Liver (tissue), 9 donors: ENCODE measurements around the gene KRT33B. TPM values are rescaled to one million over a fixed set of nuclear protein-coding genes. Genes with fewer than 3 reads are reported as not detected.

Experiments
- DNase-seq: peaks from one replicate; pipeline ENCODE4 v3.0.0-alpha.2; 2017; ENCODE audit warnings: low spot score
- H3K27ac ChIP-seq, 2 donors: one replicate each; pipeline ENCODE4 v1.7.0; 2013; ENCODE audit warnings: inconsistent platforms in 2 of 2, low read length in 2 of 2, control low read depth in 1 of 2, low read depth in 1 of 2, mild to moderate bottlenecking in 1 of 2
- H3K27me3 ChIP-seq, 4 donors: one replicate each; pipeline versions ENCODE4 v1.6.1 to v1.7.0; 2013; ENCODE audit warnings: low read length in 3 of 4, inconsistent platforms in 1 of 4, mild to moderate bottlenecking in 1 of 4, moderate library complexity in 1 of 4; ENCODE audit not compliant: control insufficient read depth in 4 of 4, insufficient read depth in 4 of 4
- H3K36me3 ChIP-seq, 4 donors: one replicate each; pipeline versions ENCODE4 v1.6.1 to v1.7.0; 2013; ENCODE audit warnings: low read length in 3 of 4, mild to moderate bottlenecking in 3 of 4, low read depth in 1 of 4, moderate library complexity in 1 of 4; ENCODE audit not compliant: control insufficient read depth in 4 of 4, insufficient read depth in 3 of 4
- H3K4me1 ChIP-seq, 4 donors: one replicate each; pipeline versions ENCODE4 v1.6.1 to v1.7.0; 2013; ENCODE audit warnings: low read length in 3 of 4, mild to moderate bottlenecking in 3 of 4, moderate library complexity in 1 of 4; ENCODE audit not compliant: control insufficient read depth in 4 of 4, insufficient read depth in 4 of 4
- H3K4me3 ChIP-seq, 3 donors: one replicate each; pipeline versions ENCODE4 v1.6.1 to v1.7.0; 2013; ENCODE audit warnings: low read length in 3 of 3, control low read depth in 1 of 3, low read depth in 1 of 3, mild to moderate bottlenecking in 1 of 3
- H3K9ac ChIP-seq, 2 donors: one replicate each; pipeline ENCODE4 v1.7.0; 2013; ENCODE audit warnings: low read length in 2 of 2, mild to moderate bottlenecking in 2 of 2, moderate library complexity in 2 of 2, control low read depth in 1 of 2, low read depth in 1 of 2
- H3K9me3 ChIP-seq, 4 donors: one replicate each; pipeline versions ENCODE4 v1.6.1 to v1.7.0; 2013; ENCODE audit warnings: low read length in 3 of 4; ENCODE audit not compliant: control insufficient read depth in 4 of 4
- ATF3 ChIP-seq: IDR thresholded peaks from 2 replicates; pipeline ENCODE4 v1.6.1; 2016; ENCODE audit warnings: antibody characterized with exemption
- EGR1 ChIP-seq, 2 donors: IDR thresholded peaks; 2 replicates each; pipeline ENCODE4 v1.6.1; 2016 to 2018; ENCODE audit warnings: antibody characterized with exemption in 2 of 2, low read depth in 2 of 2
- FOXA1 ChIP-seq: IDR thresholded peaks from 2 replicates; pipeline ENCODE4 v1.6.1; 2016; ENCODE audit warnings: antibody characterized with exemption
- FOXA2 ChIP-seq: IDR thresholded peaks from 2 replicates; pipeline ENCODE4 v1.6.1; 2016; ENCODE audit warnings: antibody characterized with exemption
- GABPA ChIP-seq, 2 donors: IDR thresholded peaks in 1 of 2; conservative IDR thresholded peaks in 1 of 2; 2 replicates each; pipeline ENCODE4 v1.6.1; 2016; ENCODE audit warnings: antibody characterized with exemption in 2 of 2, mild to moderate bottlenecking in 1 of 2, moderate library complexity in 1 of 2
- HNF4A ChIP-seq, 2 donors: conservative IDR thresholded peaks; 2 replicates each; pipeline ENCODE4 v1.6.1; 2016; ENCODE audit warnings: antibody characterized with exemption in 2 of 2, mild to moderate bottlenecking in 2 of 2
- HNF4G ChIP-seq: IDR thresholded peaks from 2 replicates; pipeline ENCODE4 v1.6.1; 2016; ENCODE audit warnings: antibody characterized with exemption
- JUND ChIP-seq, 2 donors: IDR thresholded peaks; 2 replicates each; pipeline ENCODE4 v1.6.1; 2016; ENCODE audit warnings: antibody characterized with exemption in 2 of 2
- NR2F2 ChIP-seq: IDR thresholded peaks from 2 replicates; pipeline ENCODE4 v1.6.1; 2016; ENCODE audit warnings: antibody characterized with exemption
- RAD21 ChIP-seq, 2 donors: IDR thresholded peaks; 2 replicates each; pipeline ENCODE4 v1.6.1; 2016; ENCODE audit warnings: antibody characterized with exemption in 2 of 2, mild to moderate bottlenecking in 2 of 2
- SP1 ChIP-seq: IDR thresholded peaks from 2 replicates; pipeline ENCODE4 v1.6.1; 2018; ENCODE audit warnings: antibody characterized with exemption, mild to moderate bottlenecking
- TAF1 ChIP-seq: conservative IDR thresholded peaks from 2 replicates; pipeline ENCODE4 v1.6.1; 2016; ENCODE audit warnings: antibody characterized with exemption, mild to moderate bottlenecking
- YY1 ChIP-seq: IDR thresholded peaks from 2 replicates; pipeline ENCODE4 v1.6.1; 2016; ENCODE audit warnings: antibody characterized with exemption, mild to moderate bottlenecking
- ZBTB33 ChIP-seq: IDR thresholded peaks from 2 replicates; pipeline ENCODE4 v1.6.1; 2016; ENCODE audit warnings: antibody characterized with exemption
- WGBS: extraction: QIAGEN DNeasy Blood & Tissue Kit; methylation state at CpG from one replicate; pipeline ENCODE4 v1.1.7; 2013; 5-methylcytosine and 5-hydroxymethylcytosine counted together
- polyA plus RNA-seq, 2 donors: library from polyadenylated mRNA; stranded (reverse) in 1 of 2; unstranded in 1 of 2; fragments of 200-250 nt in 1 of 2; fragments of >200 nt in 1 of 2; fragmentation: Nextera tagmentation in 1 of 2; extraction: Ambion mirVana in 1 of 2; gene quantifications; one replicate each; pipeline versions ENCODE4 v1.2.1 to v1.2.3, GENCODE V29; 2013 to 2015
- total RNA-seq, 2 donors: library from RNA; depleted of rRNA; stranded (reverse); fragments of >200 nt; gene quantifications; one replicate each; pipeline ENCODE4 v1.2.3, GENCODE V29; 2014
- TF ChIP-seq, protein P1 (sequence below): fragments of 150-350 bp; IDR thresholded peaks from 2 replicates; pipeline ENCODE4 v1.5.1; 2017; ENCODE audit warnings: improper control_type of control experiment, low read depth, low read length; ENCODE audit not compliant: missing input control
- TF ChIP-seq, protein P2 (sequence below): IDR thresholded peaks from 2 replicates; pipeline ENCODE4 v1.6.1; 2016; ENCODE audit warnings: antibody characterized with exemption, mild to moderate bottlenecking
- TF ChIP-seq, protein P3 (sequence below): IDR thresholded peaks from 2 replicates; pipeline ENCODE4 v1.6.1; 2016; ENCODE audit warnings: antibody characterized with exemption
- donor health status: healthy.
- donor health status: healthy.
- donor health status: healthy.
- donor health status: healthy.
- donor health status: healthy.

Gene KRT33B
- total and polyA plus RNA-seq, 4 donors: not detected

- Histone ChIP-seq H3K4me3 (no peak overlapping the region), H3K27ac (no peak overlapping the region), H3K9me3 (peaks cover 0 to 6% (median 0%) of the 10 kb centered on the region in 4 donors), H3K36me3 (no peaks in the 10 kb centered on the region), H3K27me3 (peaks cover 0 to 3% (median 0%) of the 10 kb centered on the region in 4 donors), H3K4me1 (no peaks in the 10 kb centered on the region), H3K9ac (no peak overlapping the region)
- 83% methylated on average over 5 of the region's 5 CpGs for WGBS
- DNase-seq: no peak
- TF ChIP-seq FOXA2: no peak
- no peak for TF ChIP-seq JUND (IDR thresholded peaks at IDR 0.05)
- TF ChIP-seq HNF4A (conservative IDR thresholded peaks at IDR 0.05): no peak
- no peak for TF ChIP-seq ZBTB33
- TF ChIP-seq GABPA (IDR thresholded peaks at IDR 0.05 in 1 of 2, conservative IDR thresholded peaks at IDR 0.05 in 1 of 2): no peak
- TF ChIP-seq RAD21 (IDR thresholded peaks at IDR 0.05): no peak
- no peak for TF ChIP-seq NR2F2
- TF ChIP-seq ATF3: no peak
- no peak for TF ChIP-seq SP1
- TF ChIP-seq, protein P1, sequence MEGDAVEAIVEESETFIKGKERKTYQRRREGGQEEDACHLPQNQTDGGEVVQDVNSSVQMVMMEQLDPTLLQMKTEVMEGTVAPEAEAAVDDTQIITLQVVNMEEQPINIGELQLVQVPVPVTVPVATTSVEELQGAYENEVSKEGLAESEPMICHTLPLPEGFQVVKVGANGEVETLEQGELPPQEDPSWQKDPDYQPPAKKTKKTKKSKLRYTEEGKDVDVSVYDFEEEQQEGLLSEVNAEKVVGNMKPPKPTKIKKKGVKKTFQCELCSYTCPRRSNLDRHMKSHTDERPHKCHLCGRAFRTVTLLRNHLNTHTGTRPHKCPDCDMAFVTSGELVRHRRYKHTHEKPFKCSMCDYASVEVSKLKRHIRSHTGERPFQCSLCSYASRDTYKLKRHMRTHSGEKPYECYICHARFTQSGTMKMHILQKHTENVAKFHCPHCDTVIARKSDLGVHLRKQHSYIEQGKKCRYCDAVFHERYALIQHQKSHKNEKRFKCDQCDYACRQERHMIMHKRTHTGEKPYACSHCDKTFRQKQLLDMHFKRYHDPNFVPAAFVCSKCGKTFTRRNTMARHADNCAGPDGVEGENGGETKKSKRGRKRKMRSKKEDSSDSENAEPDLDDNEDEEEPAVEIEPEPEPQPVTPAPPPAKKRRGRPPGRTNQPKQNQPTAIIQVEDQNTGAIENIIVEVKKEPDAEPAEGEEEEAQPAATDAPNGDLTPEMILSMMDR: no peak
- TF ChIP-seq HNF4G: no peak
- no peak for TF ChIP-seq TAF1
- TF ChIP-seq EGR1 (IDR thresholded peaks at IDR 0.05; ENCODE audit: low read depth in 2 of 2): no peak
- TF ChIP-seq, protein P2, sequence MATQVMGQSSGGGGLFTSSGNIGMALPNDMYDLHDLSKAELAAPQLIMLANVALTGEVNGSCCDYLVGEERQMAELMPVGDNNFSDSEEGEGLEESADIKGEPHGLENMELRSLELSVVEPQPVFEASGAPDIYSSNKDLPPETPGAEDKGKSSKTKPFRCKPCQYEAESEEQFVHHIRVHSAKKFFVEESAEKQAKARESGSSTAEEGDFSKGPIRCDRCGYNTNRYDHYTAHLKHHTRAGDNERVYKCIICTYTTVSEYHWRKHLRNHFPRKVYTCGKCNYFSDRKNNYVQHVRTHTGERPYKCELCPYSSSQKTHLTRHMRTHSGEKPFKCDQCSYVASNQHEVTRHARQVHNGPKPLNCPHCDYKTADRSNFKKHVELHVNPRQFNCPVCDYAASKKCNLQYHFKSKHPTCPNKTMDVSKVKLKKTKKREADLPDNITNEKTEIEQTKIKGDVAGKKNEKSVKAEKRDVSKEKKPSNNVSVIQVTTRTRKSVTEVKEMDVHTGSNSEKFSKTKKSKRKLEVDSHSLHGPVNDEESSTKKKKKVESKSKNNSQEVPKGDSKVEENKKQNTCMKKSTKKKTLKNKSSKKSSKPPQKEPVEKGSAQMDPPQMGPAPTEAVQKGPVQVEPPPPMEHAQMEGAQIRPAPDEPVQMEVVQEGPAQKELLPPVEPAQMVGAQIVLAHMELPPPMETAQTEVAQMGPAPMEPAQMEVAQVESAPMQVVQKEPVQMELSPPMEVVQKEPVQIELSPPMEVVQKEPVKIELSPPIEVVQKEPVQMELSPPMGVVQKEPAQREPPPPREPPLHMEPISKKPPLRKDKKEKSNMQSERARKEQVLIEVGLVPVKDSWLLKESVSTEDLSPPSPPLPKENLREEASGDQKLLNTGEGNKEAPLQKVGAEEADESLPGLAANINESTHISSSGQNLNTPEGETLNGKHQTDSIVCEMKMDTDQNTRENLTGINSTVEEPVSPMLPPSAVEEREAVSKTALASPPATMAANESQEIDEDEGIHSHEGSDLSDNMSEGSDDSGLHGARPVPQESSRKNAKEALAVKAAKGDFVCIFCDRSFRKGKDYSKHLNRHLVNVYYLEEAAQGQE: no peak
- TF ChIP-seq YY1: no peak
- TF ChIP-seq FOXA1: no peak
- TF ChIP-seq, protein P3, sequence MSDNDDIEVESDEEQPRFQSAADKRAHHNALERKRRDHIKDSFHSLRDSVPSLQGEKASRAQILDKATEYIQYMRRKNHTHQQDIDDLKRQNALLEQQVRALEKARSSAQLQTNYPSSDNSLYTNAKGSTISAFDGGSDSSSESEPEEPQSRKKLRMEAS: no peak
Measured at GRCh38 chr17:41360296-41360995, 9.2 kb downstream of the KRT33B start.
